Stimulated activated CD8-positive, alpha-beta memory T cell treated with anti-CD3 and anti-CD28 coated beads, Interleukin-12 subunit alpha, Interleukin-12 subunit beta, amount 100 ng/mL, for 1 hour (primary cell): ENCODE measurements around the gene CA7.
A peak's percentile ranks its signal among the peaks of the same experiment; 100 is the strongest.

ENCODE experiments used
- DNase-seq: peaks from one replicate; pipeline ENCODE4 v3.0.0-alpha.2; 2020; ENCODE audit warnings: low read depth

The CA7 gene

DNA sequence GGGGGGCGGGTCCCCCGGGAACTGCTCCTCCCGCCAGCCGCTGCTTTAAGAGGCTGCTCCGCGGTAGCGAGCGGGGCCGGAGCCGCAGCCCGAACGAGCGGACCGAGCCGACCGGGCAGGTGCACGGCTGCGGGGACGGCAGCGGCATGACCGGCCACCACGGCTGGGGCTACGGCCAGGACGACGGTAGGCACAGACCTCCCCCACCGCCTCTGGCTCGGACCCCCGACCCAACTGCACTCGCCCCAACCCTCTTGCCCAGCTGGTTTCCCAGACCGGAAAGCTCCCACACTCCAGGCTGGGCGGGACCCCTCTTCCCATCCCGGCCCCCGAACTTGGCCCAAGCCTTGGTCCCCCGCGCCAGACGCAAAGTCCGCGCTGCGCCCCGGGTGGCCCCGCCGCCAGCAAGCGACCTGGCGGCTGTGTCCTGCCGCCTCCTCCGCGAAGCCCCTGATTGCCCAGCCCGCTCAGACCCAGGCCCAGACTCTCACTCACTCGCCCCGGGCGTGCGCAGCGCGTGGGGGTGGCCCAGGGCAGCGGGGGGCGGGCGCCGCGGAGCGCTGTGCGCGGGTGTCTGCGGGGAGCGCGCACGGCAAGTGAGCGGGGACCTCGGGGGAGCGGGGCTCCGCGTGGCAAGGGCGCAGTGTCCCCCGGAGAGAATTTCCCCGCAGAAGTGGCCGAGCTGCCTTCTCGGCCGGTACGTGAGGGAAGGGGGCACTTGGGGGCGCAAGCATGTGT is at the start of gene CA7:
TSS of gene CA7 (plus strand) at position 73 of the 738 bp plus-strand sequence. CDS start at position 147, 74 bp downstream.
- no peak for DNase-seq

DNA sequence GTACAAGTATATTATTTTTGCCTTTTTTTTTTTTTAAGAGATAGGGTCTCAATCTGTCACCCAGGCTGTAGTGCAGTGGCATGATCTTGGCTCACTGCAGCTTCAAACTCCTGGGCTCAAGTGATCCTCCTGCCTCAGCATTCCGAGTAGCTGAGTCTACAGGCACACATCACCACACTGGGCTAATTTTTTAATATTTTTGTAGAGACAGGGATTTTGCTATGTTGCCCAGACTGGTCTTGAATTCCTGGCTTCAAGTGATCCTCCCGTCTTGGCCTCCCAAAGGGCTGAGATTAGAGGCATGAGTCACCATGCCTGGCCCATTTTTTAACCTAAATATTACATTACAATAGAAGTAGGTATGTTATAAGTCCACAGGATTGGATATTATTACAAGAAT is 46.1 kb upstream of the CA7 start:
- DNase-seq, result no peak

DNA sequence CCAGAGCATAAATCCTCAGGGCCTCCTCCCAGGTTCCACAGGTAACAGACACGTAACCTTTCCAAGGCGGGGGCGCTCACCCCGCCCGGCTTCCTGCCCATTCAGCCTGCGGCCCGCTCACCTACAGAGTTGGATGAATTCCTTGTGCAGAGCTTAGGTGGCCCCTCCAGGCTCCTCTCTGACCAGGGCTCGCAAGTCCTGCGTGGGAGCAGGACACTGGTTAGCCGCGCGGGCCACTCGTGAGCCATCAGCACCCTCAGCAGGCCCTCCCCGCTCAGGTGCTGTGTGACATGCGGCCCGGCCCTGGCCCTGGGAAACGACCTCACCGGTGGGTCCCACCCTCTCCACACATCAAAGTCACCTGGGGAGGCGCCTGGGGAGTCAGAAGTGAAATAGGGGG is 43.4 kb upstream of the CA7 start:
- DNase-seq, result no peak

DNA sequence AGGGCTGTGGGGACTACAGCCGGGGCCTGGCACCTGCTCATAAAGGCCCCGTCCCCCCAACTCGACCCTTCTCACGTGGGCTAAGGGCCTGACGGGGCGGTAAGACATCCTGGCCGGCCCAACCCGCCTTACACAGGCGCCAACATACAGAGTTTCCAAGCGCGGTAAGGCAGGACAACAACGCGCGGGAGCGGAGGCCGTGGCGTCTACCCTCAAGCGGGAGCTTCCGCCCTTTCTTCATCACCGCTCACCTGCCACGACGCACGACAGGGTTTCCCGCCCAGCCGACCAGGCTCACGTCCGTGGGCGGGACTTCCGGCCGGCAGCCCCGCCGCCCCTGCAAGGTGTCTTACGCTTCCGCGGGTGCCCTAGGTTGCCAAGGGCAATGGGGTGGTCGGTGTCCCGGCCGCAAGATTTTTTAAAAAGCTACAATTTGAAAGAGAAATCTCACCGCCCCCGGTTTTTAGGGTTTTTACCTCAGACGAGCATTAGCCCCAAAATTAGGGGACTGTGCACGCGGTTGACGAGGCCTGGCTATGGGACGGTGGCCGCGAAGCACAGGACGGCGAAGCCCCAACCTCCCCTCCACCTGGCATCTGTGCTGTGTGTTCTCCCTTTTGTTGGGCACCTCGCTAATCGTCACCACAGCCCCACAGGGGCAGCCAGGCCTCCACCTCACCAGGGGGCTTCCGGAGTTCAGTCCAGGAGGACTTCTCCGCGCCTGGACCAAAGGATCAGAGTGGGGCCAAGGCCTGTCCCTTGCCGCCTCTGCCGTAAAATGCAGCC is 42.7 kb upstream of the CA7 start, which contains the start of gene TERB1:
TSS of gene TERB1 (minus strand) at position 265 of the 786 bp plus-strand sequence. CDS start 4,786 bp downstream, outside the sequence.
- no peak for DNase-seq

DNA sequence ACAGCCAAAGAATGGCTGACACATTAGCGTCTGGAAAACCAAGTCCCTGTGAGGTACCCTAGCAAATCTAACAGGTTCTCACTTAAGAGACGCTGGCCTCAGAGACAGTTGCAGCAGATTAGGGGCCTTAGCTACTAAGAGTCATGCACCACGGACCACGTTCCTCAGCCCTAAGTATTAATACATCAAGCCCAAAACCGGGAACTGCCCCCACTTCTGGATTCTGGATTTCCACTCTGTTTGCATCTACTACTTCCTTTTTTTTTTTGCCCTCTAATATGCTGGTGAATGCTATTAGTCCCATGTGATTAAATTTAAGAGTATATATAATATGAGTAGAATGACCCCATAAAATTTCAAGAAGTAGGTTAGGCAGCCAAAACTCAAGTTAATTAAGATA is 42.1 kb upstream of the CA7 start:
- DNase-seq, result no peak

DNA sequence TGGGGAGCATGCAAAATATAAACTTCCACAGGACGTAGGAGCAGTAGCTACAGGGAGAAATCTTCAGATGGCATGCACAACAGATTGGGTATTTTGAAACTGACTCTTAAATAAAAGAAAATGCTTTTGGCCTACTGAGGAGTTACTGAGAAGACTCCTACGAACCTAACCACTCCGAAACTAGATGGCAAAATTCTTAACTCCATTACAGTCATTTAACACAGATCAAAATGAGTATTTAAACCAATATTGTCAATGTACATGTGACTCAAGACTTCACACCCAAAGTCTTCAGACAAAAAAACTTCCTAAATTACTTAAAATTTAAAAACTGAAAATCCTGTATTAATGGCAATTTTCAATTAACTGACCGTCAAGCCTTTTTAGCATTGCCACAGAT is 34.4 kb upstream of the CA7 start:
- DNase-seq, result no peak

DNA sequence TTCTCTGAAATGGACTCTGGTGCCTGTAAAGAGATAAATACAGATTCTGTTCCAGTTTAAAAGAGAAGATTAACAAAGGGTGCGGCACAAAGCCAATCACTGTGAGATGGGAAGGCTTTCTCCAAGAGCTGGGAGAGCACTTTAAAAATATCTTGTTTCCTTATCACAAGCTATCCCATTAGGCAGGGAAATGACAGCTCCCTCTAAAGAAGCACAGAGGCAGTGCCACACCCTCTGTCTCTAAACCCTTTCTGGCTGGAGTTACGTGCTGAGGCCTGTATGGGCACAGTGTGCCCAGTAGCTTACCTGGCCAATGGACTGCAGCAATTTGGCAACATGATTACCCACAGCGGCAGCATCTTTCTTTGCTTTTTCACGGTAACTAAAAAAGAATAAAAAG is 33.8 kb upstream of the CA7 start:
- no peak for DNase-seq

DNA sequence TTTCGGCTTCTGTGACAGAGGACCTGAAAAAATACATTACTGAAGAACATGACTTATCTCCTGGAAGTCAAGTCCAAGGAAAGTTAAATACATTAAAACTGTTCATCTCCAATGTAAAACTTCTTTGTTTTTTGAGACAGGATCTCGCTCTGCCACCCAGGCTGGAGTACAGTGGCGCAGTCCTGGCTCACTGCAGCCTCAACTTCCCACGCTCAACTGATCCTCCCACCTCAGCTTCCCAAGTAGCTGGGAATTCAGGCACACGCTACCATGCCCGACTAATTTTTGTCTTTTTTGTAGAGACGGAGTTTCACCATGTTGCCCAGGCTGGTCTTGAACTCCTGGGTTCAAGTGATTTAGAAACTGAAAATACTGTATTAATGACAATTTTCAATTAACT is 33.2 kb upstream of the CA7 start:
- DNase-seq, result no peak

DNA sequence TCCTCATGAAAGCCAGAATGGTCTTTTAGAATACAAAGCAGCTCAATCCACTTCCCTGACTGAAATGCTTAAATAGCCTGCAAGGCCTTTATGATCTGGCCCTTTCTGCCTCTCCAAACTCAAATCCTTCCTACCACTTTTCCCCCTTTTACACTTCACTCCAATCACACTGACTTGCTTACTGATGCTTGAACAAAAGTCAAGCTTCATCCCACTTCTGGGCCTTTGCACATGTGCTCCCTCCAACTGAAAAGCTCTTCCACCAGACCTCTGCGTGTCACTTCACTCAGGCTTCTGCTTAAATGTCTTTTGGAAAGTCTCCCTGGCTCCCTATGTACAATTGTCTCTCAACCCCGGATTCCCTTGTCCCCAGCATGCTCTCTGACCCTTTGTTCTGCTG is 29.5 kb upstream of the CA7 start:
- no peak for DNase-seq

DNA sequence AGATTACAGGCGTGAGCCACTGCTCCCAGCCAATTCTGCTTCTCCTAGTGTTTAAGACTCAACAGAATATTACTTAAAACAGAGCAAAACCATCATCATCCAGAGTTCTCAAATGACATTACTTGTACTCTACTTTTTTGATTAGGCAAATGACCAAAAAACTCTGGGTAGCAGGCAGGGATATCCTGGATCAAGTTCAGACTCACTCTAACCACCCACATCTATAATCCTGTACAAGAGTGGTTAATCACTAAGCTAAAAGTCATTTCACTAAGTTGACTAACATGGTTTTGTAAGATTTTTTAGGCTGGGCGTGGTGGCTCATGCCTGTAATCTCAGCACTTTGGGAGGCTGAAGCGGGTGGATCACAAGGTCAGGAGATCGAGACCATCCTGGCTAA is 20.2 kb upstream of the CA7 start:
- DNase-seq, result no peak

DNA sequence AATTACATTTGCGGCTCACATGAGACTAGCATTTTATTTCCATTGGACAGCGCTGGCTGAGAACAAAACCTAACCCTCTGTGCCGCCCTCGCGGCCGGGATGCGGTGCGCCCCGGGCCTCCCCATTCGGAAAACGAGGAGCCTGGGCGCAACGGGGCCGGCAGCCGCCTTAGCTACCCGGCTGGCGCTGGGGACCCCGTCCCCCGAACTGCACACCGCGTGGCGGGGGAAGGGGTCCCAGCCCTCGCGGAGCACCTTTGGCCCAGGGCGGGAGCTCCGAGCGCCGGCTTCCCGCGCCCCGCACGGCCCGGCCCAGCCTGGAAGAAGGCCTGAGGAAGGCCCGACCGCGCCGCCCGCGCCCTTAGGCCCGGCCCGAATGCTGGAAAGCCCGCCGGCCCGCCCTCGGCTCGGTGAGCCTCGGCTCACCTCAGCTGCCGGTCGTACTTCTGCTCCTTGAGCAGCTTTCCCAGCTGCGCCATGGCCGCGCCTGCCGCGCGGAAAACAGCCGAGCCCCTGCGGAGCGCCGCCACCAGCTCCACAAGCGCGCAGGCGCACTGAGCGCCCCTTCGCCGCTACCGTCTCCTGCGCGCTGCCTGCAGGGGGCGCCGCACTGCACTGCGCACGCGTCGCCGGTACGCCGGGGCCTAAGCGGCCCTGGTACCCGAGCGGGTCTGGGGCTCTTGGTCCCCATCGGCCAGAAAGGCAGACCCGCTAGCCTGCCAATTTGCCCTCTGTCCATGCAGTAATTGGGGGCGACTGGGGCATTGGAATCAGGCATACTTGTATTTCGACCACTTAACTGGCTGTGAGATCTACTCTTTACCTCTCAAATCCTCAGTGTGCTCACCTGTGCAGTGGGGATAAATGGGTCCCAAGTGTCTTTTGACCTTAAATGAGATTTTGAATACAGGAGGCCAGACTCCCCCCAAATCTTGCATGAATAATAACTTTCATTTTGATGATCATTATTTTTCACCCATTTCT is 13.5 kb upstream of the CA7 start, which contains the start of gene NAE1:
TSS of gene NAE1 (minus strand) at position 555 of the 983 bp plus-strand sequence. CDS start at position 478, 77 bp downstream.
- peak; percentile 79 for DNase-seq

DNA sequence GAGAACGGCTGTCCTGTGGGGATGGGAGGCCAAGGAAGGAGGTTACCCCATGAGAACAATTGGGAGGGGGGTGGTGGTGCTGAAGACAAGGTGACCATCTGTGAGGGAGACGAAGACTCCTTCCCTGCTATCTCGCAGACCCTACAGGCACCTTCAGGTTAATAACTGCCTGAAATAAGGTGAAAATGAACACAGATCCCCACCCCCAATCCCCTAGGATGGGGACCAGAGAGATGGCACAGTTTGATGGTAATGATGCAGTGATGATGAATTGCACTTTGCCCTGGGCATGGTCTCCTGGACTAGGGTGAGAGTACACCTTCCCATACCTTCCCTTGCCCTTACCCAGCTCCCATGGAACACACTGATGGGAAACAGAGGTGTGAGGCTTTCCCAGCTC is 12.0 kb upstream of the CA7 start:
- no peak for DNase-seq

DNA sequence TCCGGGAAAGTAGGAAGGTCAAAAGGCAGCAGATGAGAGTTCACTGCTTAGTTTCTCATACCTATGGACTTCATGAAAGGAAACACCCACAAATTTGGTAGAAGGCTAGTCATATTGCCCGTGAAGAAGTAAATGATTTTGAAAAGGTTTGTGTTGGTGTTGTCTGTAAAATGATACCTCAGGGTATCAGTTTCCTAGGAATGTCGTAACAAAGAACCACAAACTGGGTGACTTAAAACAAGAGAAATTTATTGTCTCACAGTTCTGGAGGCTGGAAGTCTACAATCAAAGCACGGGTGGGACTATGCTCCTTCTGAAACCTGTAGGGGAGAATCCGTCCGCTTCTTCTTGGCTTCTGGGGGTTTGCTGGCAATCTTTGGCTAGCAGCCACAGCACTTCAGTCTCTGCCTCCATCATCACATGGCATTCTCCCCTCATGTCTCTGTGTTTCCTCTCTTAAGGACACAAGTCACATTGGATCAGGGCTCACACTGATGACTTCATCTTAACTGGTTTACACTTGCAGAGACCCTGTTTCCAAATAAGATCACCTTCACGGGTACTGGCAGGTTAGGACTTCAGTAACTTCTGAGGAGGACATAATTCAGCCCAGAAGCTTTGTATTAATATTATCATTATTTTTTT is 11.4 kb upstream of the CA7 start:
- DNase-seq, result no peak

DNA sequence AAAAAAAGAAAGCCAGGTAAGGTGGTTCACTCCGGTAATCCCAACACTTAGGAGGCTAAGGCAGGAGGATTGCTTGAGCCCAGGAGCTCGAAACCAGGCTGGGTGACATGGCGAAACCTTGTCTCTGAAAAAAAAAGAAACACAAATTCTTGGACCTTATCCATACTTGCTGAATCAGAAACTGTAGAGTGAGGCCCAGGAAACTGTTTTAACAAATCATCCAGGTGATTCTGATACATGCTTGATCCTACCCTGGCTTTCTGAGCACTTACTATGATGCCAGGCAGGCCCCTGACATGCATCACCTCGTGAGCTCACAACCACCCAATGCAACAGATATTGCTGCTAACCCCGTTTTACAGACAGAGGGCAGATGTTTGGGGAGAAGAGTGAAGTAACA is 9.5 kb upstream of the CA7 start:
- DNase-seq, result no peak

DNA sequence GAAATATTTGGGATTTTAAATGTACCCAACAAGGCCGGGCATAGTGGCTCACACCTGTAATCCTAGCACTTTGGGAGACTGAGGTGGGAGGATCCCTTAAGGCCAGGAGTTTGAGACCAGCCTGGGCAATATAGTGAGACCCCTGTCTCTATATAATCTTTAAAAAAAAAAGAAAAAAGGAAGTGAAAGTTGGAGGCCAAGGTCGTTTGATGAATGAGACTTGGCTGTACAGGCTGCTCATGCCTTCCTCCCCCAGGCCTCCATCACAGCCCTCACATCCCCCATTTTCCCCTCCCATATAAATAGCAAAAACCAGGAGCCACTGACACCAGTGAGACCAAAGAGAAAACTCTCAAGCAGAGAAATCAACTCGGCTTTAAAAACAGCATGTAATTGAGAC is 3.3 kb upstream of the CA7 start:
- no peak for DNase-seq

DNA sequence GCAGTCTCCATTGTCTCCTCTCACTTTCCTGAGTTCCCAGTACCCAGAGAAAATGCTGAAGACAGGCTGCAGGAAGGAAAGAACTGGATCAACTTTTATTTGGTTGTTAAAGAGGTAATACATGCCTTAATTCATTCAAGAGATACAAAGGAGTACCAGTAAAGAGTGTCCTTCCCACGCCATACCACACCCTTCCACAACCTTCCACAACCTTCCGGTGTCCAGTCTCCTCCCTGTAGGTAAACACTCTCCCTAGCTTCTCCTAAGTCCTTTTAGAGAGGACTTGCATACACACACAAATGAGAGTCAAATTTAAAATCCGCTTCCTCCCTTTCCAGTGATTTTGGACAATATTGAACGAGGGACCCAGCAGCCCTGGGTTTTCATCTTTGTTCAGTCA is 2.8 kb upstream of the CA7 start:
- DNase-seq, result no peak

DNA sequence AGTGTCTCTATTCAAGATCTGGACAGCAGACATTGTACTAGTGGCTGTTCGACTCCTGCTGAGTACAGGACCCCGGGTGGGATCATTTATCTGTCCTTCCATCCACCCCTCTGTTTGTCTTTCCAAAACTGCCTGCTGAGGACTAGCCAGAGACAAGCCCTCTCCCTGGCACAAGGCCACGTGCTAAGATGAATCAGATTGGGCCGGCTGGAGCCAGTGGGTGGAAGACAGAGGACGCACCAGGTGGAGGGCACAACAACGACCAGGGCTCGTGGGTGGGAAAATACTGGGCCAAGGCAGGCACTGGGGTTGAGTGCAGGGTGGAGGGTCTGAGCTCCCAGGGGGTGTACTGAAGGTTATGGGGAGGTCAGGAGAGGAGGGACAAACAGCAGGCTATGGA is 1.4 kb upstream of the CA7 start:
- DNase-seq, result no peak

DNA sequence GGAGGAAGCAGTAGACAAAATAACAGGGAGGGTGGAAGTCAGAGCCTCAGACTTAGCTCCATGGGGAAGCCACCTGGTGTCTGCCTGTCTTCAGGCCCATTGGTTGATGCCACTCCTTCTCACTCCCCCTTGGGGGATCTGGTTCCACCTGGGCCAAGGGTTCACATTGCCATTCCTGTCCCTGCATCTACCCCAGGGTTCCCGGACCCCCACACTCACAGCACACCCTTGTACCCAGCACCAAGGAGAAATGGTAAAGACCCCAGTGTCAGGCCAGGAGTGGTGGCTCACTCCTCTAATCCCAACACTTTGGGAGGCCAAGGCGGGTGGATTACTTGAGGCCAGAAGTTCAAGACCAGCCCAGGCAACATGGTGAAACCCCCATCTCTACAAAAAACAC is 1.0 kb upstream of the CA7 start:
- DNase-seq, result no peak

DNA sequence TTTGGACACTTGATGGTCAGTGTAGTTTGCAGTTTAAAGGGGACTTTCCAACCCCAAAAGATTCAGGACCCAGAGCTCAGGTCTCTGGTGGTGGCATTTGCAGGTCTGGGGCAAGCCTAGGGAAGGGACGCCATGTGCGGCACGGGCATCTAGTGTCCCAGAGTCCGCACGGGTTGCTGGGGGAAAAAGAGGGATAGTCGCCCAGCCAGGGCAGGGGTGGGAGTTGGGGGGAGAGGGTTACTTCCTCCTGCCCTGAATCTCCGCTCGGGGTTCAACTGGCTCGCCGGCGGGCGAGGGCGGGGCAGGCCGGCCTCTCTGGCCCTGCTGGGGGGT is 239 bp upstream of the CA7 start:
- DNase-seq, result no peak

DNA sequence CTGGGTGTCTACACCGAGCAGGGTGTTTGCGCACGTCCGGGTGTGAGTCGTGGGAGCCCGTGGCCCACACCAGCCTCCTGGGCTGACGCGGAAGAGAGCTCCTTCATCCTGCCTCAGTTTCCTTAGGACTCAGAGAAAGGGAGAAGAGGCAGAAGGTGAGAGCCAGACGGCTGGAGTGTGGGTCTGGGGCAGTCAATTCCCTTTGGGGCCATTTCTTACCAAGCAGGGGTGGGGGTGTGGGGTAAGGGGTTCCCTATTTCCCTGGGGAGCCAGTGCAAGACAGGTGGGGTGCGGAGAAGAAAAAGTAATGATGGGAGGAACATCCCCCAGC is 831 bp downstream of the CA7 start:
- no peak for DNase-seq

DNA sequence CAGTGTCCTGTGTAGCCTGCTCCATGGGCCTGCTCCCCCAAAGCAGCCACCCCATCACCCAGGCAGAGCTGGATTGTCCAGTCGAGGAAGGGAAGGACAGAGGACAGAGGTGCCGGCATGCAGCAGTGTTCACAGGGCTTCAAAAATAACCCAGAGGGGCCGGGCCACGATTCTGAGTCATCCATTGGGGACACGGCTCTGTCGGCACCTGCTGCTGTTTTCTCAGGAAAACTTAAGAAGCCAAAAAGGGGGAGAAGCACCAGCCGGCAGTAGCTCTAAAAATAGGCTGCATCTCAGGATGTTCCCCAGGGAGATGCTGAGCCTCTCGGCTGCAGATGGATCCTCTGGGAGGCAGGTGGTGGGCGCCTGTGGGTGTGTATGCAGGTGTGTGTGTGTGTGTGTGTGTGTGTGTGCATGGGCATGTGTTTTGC is 1.6 kb downstream of the CA7 start:
- no peak for DNase-seq

DNA sequence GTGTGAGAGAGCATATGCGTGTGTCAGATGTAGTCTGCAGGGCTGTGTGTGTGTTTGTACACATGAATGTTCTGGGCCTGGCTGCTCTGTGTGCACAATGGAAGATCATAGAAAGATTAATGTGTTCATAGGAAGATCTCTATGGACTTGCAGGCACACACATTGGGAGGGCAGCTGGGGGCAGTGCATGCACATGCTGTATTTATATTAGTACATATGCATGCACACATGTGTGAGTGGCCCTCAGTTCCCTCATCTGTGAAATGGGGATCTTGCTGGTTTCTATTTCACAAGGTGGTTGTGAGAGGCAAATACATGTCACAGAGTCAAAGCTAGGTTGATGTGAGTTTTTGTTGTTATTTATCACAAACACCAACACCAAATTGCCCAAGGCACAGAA is 2.1 kb downstream of the CA7 start:
- no peak for DNase-seq
